Effector CD4-positive, alpha-beta T cell (primary cell): ENCODE results near the gene CDH4.
"Not testable (repeated sequence)": the region's sequence is repeated elsewhere in the genome, so short reads cannot be mapped to it uniquely, and the experiment has no call there.

ENCODE experiments used
- DNase-seq: peaks from one replicate; pipeline ENCODE4 v3.0.0-alpha.2; 2020

The CDH4 gene

DNA sequence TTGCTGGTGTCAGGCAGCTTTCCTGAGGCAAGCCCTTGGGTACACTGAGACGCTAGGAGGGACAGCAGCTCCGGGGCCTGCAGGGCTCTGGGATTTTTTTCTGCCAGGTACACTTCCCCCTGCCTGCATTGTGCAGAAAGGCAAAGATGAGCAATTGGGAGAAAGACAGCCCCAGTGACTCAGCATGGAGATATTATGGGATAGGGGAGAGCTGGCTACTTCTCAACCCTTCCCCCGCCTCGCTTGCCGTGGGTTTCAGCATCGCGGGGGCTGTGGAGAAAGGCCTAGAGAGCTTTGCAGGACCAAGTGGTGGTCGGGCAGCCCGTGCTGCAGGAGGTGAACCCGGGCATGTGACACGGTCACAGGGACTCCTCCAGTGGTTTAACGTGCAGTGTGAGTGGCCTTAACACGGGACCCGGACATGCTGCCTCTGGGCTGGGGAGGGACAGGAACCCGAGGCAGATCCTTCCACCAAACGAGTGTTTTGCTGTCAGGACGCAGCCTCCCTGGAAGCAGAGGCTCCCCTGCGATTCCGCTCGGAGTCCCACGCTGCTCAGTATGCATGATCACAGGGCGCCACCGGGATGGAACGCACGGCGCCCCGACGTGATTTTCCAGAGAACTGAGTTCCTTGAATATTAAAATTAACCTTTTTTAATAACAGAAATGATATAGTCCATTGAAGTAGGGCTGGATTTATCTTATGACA, 139.9 kb downstream of the CDH4 start:
- no peak for DNase-seq

DNA sequence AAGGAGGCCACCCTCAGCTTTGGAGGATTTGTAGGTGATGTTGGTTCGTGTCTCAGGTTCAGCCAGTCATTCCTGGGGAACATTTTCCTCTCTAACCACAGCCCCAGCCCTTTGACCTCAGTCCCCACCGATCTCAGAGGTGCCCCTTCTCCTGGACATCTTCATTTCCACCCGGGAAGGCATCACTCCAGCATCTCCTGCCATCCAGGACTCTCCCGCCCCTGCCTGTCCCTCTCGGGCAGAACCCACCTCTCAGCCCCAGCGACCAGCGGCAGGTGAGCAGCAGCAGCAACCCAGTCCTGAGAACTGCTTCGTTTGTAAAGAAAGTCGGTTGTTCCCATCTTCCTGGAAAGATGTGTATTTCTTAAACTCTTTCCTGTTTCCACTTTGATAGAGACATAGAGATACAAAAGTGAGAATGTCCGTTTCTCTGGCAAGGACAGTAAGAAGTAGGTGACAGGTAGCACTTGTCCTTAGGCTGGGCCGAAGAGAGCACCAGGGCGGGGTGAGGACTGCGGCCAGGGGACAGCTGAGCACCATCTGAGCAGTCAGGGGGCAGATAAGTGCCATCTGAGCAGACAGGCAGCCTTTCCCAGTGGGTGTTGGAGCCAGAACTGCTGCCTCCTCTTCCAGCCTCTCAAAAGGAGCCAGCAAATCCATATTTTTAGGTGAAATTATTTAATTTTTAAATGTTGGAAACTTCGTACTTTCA, 142.2 kb downstream of the CDH4 start:
- DNase-seq = no peak

GRCh38 chr20:61396262-61396848, 144.3 kb downstream of the CDH4 start:
- no peak for DNase-seq

DNA sequence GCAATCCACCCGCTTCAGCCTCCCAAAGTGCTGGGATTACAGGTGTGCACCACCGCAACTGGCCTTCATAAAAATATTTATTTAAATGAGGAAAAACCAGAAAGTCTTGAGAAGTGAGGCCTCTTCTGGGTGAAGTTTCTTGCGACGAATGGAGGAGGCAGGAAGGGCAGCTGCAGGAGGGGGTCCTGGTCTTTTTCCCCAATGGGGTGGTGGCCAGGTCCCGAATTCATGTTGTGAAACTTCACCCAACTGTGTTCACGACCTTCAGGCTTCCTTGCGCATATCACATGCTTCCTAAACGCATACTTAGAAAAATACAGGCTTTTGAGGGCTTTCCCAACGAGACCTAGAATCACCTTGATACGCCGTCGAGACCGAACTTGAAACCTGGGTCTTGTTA, 145.1 kb downstream of the CDH4 start:
- no peak for DNase-seq

- DNase-seq = no peak
Observed at GRCh38 chr20:61397790-61398189, 145.7 kb downstream of the CDH4 start.

GRCh38 chr20:61399433-61399832, 147.4 kb downstream of the CDH4 start:
- no peak for DNase-seq

DNA sequence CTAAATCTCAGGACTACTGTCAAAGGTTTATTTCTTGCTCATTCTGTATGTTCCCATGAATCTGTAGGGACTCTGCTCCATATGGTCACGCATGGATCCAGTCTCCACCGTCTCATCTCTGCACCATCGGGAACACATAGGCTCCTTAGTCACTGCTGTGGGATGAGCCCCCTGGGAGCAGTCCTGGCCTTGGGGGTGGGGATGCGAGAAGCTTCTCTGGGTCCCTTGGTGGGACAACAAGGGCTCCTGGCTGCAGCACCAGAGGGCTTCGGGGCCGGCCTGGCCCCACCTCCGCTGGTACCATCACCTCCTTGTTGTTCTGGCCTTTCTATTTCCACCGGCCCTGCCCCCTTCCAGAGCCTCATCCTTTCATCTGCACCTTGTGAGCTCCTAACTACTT, 148.4 kb downstream of the CDH4 start:
- no peak for DNase-seq

DNA sequence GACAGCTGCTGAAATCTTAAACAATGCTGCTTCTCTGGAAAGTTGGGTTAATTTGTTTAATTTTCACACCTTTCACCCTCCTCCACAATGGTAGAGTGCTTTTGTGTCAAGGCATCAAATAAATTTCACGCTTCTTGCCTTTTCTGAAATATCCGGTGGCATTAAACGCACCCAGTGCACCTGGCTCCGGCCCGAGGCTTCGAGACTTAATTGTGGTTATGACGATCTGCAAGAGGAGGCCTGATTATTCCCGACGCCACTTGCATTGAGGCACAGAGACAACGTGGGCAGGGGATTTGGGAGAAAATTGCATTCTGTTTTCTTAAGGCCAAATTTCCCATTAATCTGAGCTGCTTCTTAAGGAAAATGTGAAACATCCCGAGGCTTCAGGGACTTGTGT, 152.2 kb downstream of the CDH4 start:
- DNase-seq = no peak

- DNase-seq = no peak
Observed at GRCh38 chr20:61405007-61405406, 152.9 kb downstream of the CDH4 start.

DNA sequence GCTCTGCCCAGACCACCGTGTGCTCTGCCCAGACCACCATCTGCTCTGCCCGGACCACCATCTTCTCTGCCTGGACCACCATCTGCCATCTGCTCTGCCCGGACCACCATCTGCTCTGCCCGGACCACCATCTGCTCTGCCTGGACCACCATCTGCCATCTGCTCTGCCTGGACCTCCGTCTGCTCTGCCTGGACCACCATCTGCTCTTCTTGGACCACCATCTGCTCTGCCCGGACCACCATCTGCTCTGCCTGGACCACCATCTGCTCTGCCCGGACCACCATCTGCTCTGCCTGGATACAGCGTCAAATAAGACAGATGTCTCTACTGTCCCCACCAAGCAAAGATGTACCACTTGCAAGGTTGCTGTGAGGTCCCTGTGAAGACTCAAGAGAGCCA, 154.7 kb downstream of the CDH4 start:
- DNase-seq = not testable (repeated sequence)

- no peak for DNase-seq
Observed at GRCh38 chr20:61407561-61407960, 155.5 kb downstream of the CDH4 start.

GRCh38 chr20:61408951-61409740, 157.1 kb downstream of the CDH4 start:
- no peak for DNase-seq

GRCh38 chr20:61411743-61412142, 159.7 kb downstream of the CDH4 start:
- no peak for DNase-seq

- DNase-seq = no peak
Observed at GRCh38 chr20:61413752-61414151, 161.7 kb downstream of the CDH4 start.

DNA sequence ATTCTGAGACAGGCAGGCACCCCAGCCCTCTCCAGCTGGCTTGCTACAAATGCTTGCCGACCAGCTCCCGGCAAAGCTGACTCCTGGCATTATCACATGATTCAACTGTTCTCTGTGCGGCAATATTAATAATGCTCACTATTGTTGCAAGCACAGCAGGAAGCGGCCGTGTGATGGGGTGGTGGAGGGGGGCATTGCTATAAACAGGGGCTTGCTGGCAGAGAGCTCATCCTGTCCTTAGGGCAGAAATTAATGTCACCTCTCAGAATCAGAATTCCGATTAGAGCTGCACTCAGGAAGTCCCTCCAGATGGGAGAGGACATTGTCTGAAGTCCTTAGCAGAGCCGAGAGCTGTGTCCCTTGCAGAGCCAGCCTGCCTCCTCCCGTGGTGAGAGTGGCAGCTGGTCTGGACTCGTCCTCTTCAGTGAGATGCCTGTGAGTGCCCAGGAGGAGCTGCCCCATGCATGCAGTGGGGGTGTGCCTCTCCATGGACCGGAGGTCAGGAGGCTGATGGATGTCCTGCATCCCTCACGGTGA, 162.5 kb downstream of the CDH4 start:
- no peak for DNase-seq

DNA sequence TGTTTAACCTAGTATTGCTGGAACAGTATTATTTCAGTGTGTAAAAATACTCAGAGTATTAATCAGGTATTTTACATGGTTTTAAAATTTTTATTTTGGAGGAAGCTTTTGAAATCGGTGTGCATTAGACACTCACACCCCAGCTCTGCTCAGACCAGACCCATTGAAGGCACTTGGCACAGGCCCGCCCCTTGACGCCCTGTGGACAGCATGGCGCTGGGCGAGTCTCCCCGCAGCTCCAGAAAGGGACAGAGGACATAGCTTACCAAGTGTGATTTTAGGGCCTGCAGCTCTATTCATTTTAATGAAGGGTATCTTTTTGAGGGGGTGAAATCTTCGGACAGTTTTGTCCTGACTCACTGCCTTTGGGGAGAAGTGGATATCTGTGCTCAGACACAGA, 164.5 kb downstream of the CDH4 start:
- DNase-seq = no peak

DNA sequence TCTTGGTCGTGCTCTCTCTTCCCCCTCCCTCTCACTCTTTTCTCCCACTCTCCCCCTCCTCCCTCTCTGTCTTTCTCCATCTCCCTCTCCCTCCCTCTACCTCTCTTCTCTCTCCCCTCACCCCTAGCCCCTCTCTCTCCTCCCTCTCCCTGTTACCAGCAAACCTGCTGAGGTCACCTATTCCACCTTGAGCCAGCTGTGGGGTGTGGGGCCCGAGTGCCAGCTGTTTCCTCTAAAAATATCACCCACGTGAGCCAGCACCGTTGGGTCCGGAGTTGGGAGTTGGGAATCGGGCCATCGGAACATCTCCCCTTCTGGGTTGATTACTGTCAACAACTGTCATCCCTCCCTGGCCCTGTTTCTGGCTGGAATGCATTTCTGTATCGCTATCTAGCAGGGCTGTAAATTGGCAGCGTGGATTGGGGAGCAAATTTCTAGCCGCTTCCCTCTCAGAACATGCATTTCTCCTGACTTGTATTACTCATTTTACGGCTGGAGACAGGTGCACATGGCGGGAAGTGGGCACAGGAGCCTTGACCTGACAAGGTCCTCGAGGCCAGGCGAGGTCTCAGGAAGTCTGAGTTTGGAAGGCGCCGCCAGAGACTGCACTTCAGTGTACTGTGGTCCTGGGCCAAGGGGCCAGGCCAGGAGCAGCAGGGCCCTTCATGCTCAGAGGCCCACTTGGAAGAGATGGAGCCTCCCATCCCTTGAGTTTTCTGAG, 165.3 kb downstream of the CDH4 start:
- no peak for DNase-seq

DNA sequence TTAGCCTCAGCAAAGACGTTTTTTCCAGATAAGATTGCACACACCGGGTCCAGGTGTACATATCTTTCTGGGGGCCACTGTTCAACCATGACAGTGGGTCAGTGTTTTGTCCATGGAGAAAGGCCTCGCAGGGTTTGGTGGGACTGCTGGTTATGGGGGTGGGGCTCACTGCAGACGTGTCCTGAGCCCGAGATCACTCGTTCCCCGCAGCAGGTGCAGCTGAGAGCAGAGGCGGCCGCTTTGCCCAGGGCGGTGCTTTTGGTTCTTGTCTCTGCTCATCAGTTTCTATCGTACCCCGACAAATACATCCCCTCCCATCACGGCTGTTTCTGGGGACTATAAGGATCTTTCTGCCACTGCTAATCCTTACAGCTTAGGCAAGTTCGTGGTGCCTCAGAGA, 166.9 kb downstream of the CDH4 start:
- no peak for DNase-seq

GRCh38 chr20:61419501-61419900, 167.4 kb downstream of the CDH4 start:
- DNase-seq = no peak

GRCh38 chr20:61420056-61420455, 168.0 kb downstream of the CDH4 start:
- no peak for DNase-seq

GRCh38 chr20:61420781-61421180, 168.7 kb downstream of the CDH4 start:
- DNase-seq = no peak

DNA sequence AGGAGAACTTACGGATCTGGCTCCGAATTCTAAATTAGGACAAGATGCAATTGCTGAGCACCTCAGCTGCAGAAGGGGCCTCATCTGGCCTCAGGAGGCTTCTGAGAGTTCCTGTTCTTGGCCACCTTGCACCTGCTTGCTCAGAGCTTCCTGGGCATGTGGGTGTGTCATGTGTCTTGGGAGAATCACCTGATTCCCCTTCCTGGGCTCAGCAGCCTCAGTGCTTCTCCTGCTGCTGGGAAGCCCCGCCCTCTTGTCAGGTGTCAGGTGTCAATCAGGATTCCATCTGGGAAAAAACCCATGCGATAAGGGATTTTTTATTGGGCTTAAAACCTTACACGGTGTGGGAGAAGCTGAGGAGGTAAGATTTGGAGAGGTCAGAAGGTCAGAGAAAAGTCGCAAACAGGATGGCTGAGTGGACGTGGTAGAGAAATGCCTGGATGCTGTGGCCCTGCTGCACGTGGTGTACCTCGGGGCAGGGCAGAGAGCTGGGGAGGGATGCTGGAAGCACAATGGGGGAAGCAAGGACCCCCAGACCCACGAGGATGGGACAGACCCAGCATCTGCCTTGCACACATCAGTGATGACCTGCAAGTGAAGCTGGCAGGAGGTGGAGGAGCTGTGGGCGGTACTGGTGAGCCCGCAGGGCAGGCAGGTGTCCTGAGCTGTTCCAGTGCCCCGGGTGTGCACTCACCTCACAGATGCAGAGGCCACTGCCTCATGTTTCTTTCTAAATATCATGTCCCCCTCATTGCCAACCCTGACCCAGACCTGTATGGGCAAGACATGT, 170.8 kb downstream of the CDH4 start:
- DNase-seq = no peak
